Posterior cingulate gyrus (tissue), 11 donors: ENCODE results near the gene INKA2.
A peak's percentile ranks its signal among the peaks of the same experiment; 100 is the strongest.

Source experiments
- DNase-seq, 10 donors: peaks; one replicate each; pipeline versions ENCODE4 v3.0.0 to v3.0.0-alpha.2; 2020 to 2021; ENCODE audit warnings: mixed read lengths in 3 of 10
- intact Hi-C: fragments of 100-400 bp; cut with DNase I; formaldehyde crosslinking; loops from one replicate; pipeline ENCODE4 v1.15.1; 2023

Gene INKA2

DNA sequence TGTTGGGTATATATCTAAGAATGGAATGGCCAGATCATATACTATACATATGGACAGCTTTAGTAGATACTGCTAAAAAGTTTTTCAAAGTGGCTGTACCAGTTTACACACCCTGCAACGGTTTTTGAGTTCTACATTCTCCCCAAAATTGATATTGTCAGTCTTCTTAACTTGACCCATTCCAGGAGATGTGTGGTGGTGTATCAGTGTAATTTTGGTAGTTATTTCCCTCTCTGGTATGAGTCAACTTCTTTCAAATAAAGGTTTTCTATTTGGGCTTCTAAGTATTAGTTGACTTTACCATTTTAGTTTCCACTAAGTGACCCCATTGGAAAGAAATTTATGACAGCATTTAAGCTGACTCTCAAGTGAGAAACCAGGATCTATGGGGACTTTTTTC, 29.2 kb downstream of the INKA2 start:
- intact Hi-C loops, result no loop called here
- DNase-seq, result no peak

GRCh38 chr1:111707906-111708305, 31.3 kb downstream of the INKA2 start:
- intact Hi-C loops, result no loop called here
- no peak for DNase-seq

GRCh38 chr1:111706921-111707320, 32.3 kb downstream of the INKA2 start:
- DNase-seq, result no peak
- intact Hi-C loops, result no loop called here

DNA sequence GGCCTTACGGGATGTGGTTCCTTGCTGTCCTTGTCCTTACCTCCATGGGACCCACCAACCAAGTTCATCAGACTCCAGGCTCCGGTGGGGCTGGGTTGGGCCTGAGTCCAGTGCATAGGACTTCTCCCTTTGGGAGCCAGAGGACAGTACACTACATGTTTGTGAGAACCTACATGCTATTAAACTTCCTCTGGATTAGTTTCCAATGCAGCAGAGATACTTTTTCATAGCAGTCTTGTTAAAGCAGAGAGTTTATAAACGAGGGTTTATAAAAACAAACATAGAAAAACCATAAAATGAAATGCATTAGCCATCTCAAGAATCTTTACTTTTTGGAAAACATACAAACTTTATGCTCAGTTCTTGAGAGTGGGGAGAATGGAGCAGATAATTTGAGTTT, 33.4 kb downstream of the INKA2 start:
- DNase-seq, result no peak
- intact Hi-C loops, result no loop called here

DNA sequence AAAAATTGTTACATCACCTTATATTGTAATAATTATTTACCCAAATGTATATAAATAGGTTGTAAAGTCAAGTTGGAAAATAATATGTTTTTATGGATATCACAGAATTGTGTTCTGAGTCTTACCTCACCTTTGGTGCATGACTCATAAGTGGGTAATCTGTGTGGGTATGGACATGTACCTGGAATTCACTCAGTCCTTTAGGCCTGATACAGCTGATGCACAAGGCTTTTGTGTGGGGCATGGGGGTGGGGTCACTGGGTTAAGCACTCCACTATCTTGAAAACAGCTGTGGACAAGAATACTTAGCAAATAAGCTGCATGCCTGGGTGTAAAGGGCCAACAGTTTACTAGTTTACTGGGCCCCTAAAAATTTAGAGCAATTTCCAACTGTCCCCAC, 34.4 kb downstream of the INKA2 start:
- DNase-seq, result no peak
- intact Hi-C loops, result no loop called here

GRCh38 chr1:111704240-111704639, 35.0 kb downstream of the INKA2 start:
- DNase-seq, result no peak
- intact Hi-C loops, result no loop called here

GRCh38 chr1:111702504-111703050, 36.6 kb downstream of the INKA2 start:
- intact Hi-C loops, result no loop called here
- DNase-seq, result no peak

- intact Hi-C loops, result no loop called here
- no peak for DNase-seq
These were observed 39.9 kb downstream of the INKA2 start for GRCh38 chr1:111699268-111699667.

DNA sequence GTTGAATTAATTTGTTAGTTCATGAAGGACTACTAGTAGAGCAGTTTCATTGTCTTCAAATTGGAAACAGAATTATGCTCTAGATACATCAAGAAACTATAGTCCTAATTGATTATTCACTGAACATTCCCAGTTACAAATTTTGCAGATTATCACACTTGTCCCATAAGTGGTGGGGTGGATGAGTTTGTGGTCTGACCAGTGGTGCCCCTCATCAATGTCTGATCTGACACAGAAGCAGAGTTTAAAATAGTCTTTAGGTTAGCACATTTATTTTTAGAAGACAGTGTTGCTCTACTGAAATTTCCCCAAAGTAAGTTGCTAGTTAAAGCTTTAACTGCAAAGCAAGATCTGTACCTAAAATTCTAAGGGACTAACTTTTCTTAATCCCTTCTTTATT, 42.9 kb downstream of the INKA2 start:
- no peak for DNase-seq
- intact Hi-C loops, result no loop called here

GRCh38 chr1:111695801-111696200, 43.4 kb downstream of the INKA2 start:
- intact Hi-C loops, result no loop called here
- DNase-seq, result no peak

- intact Hi-C loops, result no loop called here
- DNase-seq, result no peak
These were observed 47.3 kb downstream of the INKA2 start for GRCh38 chr1:111691886-111692285.

DNA sequence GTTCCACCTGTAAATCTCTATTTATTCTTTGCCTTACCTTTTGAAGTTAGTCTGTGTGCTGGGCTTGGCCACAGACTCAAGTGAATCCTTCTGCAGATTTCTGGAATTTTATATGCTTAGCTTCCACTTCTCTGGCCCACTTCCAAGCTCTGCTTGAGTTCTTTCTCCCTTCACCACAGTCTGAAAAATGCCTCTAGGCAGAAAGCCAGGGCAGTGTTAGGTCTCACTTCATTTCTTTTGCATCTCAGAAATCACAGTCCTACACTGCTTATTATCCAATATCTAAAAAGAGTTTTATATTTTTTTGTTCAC, 48.9 kb downstream of the INKA2 start:
- intact Hi-C loops, result no loop called here
- peak in 3 of 10 donors; percentile 8 to 37 (median 28) for DNase-seq
